ENCODE measurements around the gene GARNL3.

- no peak for TF ChIP-seq POLR2AphosphoS5 (IDR thresholded peaks at IDR 0.05; ENCODE audit: low read depth)
- no peak for TF ChIP-seq SPI1 (IDR thresholded peaks at IDR 0.05; ENCODE audit: borderline replicate concordance, low read depth)
- TF ChIP-seq, protein P1, sequence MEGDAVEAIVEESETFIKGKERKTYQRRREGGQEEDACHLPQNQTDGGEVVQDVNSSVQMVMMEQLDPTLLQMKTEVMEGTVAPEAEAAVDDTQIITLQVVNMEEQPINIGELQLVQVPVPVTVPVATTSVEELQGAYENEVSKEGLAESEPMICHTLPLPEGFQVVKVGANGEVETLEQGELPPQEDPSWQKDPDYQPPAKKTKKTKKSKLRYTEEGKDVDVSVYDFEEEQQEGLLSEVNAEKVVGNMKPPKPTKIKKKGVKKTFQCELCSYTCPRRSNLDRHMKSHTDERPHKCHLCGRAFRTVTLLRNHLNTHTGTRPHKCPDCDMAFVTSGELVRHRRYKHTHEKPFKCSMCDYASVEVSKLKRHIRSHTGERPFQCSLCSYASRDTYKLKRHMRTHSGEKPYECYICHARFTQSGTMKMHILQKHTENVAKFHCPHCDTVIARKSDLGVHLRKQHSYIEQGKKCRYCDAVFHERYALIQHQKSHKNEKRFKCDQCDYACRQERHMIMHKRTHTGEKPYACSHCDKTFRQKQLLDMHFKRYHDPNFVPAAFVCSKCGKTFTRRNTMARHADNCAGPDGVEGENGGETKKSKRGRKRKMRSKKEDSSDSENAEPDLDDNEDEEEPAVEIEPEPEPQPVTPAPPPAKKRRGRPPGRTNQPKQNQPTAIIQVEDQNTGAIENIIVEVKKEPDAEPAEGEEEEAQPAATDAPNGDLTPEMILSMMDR (IDR thresholded peaks at IDR 0.05; ENCODE audit: insufficient read depth, low read length), result no peak
These were observed 150.6 kb downstream of the GARNL3 start for GRCh38 chr9:127415141-127415540.

All from HL-60 (cell line).